Kidney tubule cell (primary cell): ENCODE measurements around the gene ZNF487.
"Not testable (repeated sequence)": the region's sequence is repeated elsewhere in the genome, so short reads cannot be mapped to it uniquely, and the experiment has no call there.

Source experiments
- DNase-seq: peaks from one replicate; pipeline ENCODE4 v3.0.0-alpha.2; 2018; ENCODE audit warnings: low spot score

ZNF487 gene

GRCh38 chr10:43404704-43405084 lies 32.2 kb upstream of the ZNF487 start:
- no peak for DNase-seq

- peak; percentile 64 for DNase-seq
Measured at GRCh38 chr10:43407148-43407575, 29.7 kb upstream of the ZNF487 start.

GRCh38 chr10:43407576-43408330 lies 29.2 kb upstream of the ZNF487 start:
- peak; percentile 93 for DNase-seq

- DNase-seq: no peak
Measured at GRCh38 chr10:43408331-43408709, 28.6 kb upstream of the ZNF487 start.

GRCh38 chr10:43408710-43409384 lies 28.1 kb upstream of the ZNF487 start, which contains the start of gene HNRNPF:
TSS of gene HNRNPF (minus strand) at chr10:43409186. CDS start at chr10:43387884, 21,302 bp downstream.
- peak; percentile 97 for DNase-seq

GRCh38 chr10:43409385-43410109 lies 27.4 kb upstream of the ZNF487 start:
- DNase-seq: peak; percentile 31

- no peak for DNase-seq
Measured at GRCh38 chr10:43410345-43410744, 26.6 kb upstream of the ZNF487 start.

GRCh38 chr10:43411536-43411935 lies 25.4 kb upstream of the ZNF487 start:
- DNase-seq: no peak

GRCh38 chr10:43415544-43415943 lies 21.4 kb upstream of the ZNF487 start:
- no peak for DNase-seq

GRCh38 chr10:43417950-43418768 lies 18.8 kb upstream of the ZNF487 start:
- no peak for DNase-seq

GRCh38 chr10:43419997-43420368 lies 16.9 kb upstream of the ZNF487 start:
- DNase-seq: no peak

GRCh38 chr10:43420369-43421200 lies 16.3 kb upstream of the ZNF487 start:
- DNase-seq: peak; percentile 79

GRCh38 chr10:43421201-43421507 lies 15.8 kb upstream of the ZNF487 start:
- DNase-seq: no peak

GRCh38 chr10:43421519-43421918 lies 15.4 kb upstream of the ZNF487 start:
- DNase-seq: no peak

GRCh38 chr10:43421944-43422343 lies 15.0 kb upstream of the ZNF487 start:
- not testable (repeated sequence) for DNase-seq

- DNase-seq: no peak
Measured at GRCh38 chr10:43424416-43424815, 12.5 kb upstream of the ZNF487 start.

- DNase-seq: not testable (repeated sequence)
Measured at GRCh38 chr10:43426476-43426875, 10.4 kb upstream of the ZNF487 start.

GRCh38 chr10:43427166-43427825 lies 9.6 kb upstream of the ZNF487 start:
- no peak for DNase-seq

- no peak for DNase-seq
Measured at GRCh38 chr10:43430926-43431663, 5.8 kb upstream of the ZNF487 start.
